ENCODE data around the gene ADH1B. TPM values are rescaled to one million over a fixed set of nuclear protein-coding genes. Genes with fewer than 3 reads are reported as not detected.
"Not testable (repeated sequence)": the region's sequence is repeated elsewhere in the genome, so short reads cannot be mapped to it uniquely, and the experiment has no call there.

Gene ADH1B
- total RNA-seq, 1 donor from 2014 or later, result 33.4 TPM

- Histone ChIP-seq H3K36me3 (ENCODE audit: control insufficient read depth in 3 of 3, insufficient read depth in 3 of 3, low read length in 3 of 3) (no peaks in the 10 kb centered on the region), H3K9me3 (ENCODE audit: control insufficient read depth in 3 of 3, low read length in 3 of 3) (no peaks in the 10 kb centered on the region), H3K27ac (ENCODE audit: low read depth, low read length) (no peak within 1 kb of the TSS), H3K9ac (ENCODE audit: low read depth in 1 of 3, low read length in 3 of 3) (peak within 1 kb of the TSS in 1 of 3 donors; percentile 20), H3K4me1 (ENCODE audit: control insufficient read depth in 3 of 3, insufficient read depth in 3 of 3, low read length in 3 of 3) (peaks cover 0 to 5% (median 0%) of the 10 kb centered on the region in 3 donors), H3K27me3 (ENCODE audit: control insufficient read depth in 3 of 3, insufficient read depth in 3 of 3, low read length in 3 of 3) (no peaks in the 10 kb centered on the region), H3K4me3 (ENCODE audit: low read length in 3 of 3) (peak within 1 kb of the TSS in 2 of 3 donors; percentile 14 to 46)
Observed at GRCh38 chr4:99352602-99353537, 31.7 kb upstream of the ADH1B start, which contains the start of gene ADH1C. TSS of gene ADH1C (minus strand) at chr4:99352746. CDS start at chr4:99352675, 71 bp downstream.

GRCh38 chr4:99351487-99351886 is 30.3 kb upstream of the ADH1B start:
- H3K27ac ChIP-seq (ENCODE audit: low read depth, low read length), result no peak overlapping the region
- no peaks in the 10 kb centered on the region for H3K36me3 ChIP-seq (ENCODE audit: control insufficient read depth in 3 of 3, insufficient read depth in 3 of 3, low read length in 3 of 3)
- H3K9me3 ChIP-seq (ENCODE audit: control insufficient read depth in 3 of 3, low read length in 3 of 3), result no peaks in the 10 kb centered on the region
- peaks cover 0 to 5% (median 0%) of the 10 kb centered on the region in 3 donors for H3K4me1 ChIP-seq (ENCODE audit: control insufficient read depth in 3 of 3, insufficient read depth in 3 of 3, low read length in 3 of 3)
- H3K9ac ChIP-seq (ENCODE audit: low read depth in 1 of 3, low read length in 3 of 3), result no peak overlapping the region
- no peaks in the 10 kb centered on the region for H3K27me3 ChIP-seq (ENCODE audit: control insufficient read depth in 3 of 3, insufficient read depth in 3 of 3, low read length in 3 of 3)
- H3K4me3 ChIP-seq (ENCODE audit: low read length in 3 of 3), result no peak overlapping the region

- no peaks in the 10 kb centered on the region for H3K9me3 ChIP-seq (ENCODE audit: control insufficient read depth in 3 of 3, low read length in 3 of 3)
- no peak overlapping the region for H3K4me3 ChIP-seq (ENCODE audit: low read length in 3 of 3)
- H3K27ac ChIP-seq (ENCODE audit: low read depth, low read length), result no peak overlapping the region
- H3K4me1 ChIP-seq (ENCODE audit: control insufficient read depth in 3 of 3, insufficient read depth in 3 of 3, low read length in 3 of 3), result peaks cover 0 to 5% (median 0%) of the 10 kb centered on the region in 3 donors
- no peak overlapping the region for H3K9ac ChIP-seq (ENCODE audit: low read depth in 1 of 3, low read length in 3 of 3)
- no peaks in the 10 kb centered on the region for H3K36me3 ChIP-seq (ENCODE audit: control insufficient read depth in 3 of 3, insufficient read depth in 3 of 3, low read length in 3 of 3)
- H3K27me3 ChIP-seq (ENCODE audit: control insufficient read depth in 3 of 3, insufficient read depth in 3 of 3, low read length in 3 of 3), result no peaks in the 10 kb centered on the region
Observed at GRCh38 chr4:99349338-99349737, 28.1 kb upstream of the ADH1B start.

GRCh38 chr4:99342624-99343023 is 21.4 kb upstream of the ADH1B start:
- H3K4me1 ChIP-seq (ENCODE audit: control insufficient read depth in 3 of 3, insufficient read depth in 3 of 3, low read length in 3 of 3); H3K36me3 ChIP-seq (ENCODE audit: control insufficient read depth in 3 of 3, insufficient read depth in 3 of 3, low read length in 3 of 3); H3K27me3 ChIP-seq (ENCODE audit: control insufficient read depth in 3 of 3, insufficient read depth in 3 of 3, low read length in 3 of 3); H3K27ac ChIP-seq (ENCODE audit: low read depth, low read length); H3K9me3 ChIP-seq (ENCODE audit: control insufficient read depth in 3 of 3, low read length in 3 of 3); H3K9ac ChIP-seq (ENCODE audit: low read depth in 1 of 3, low read length in 3 of 3); H3K4me3 ChIP-seq (ENCODE audit: low read length in 3 of 3): not testable (repeated sequence)

- no peaks in the 10 kb centered on the region for H3K27me3 ChIP-seq (ENCODE audit: control insufficient read depth in 3 of 3, insufficient read depth in 3 of 3, low read length in 3 of 3)
- no peak overlapping the region for H3K27ac ChIP-seq (ENCODE audit: low read depth, low read length)
- no peak overlapping the region for H3K4me3 ChIP-seq (ENCODE audit: low read length in 3 of 3)
- no peaks in the 10 kb centered on the region for H3K4me1 ChIP-seq (ENCODE audit: control insufficient read depth in 3 of 3, insufficient read depth in 3 of 3, low read length in 3 of 3)
- H3K9me3 ChIP-seq (ENCODE audit: control insufficient read depth in 3 of 3, low read length in 3 of 3), result no peaks in the 10 kb centered on the region
- no peaks in the 10 kb centered on the region for H3K36me3 ChIP-seq (ENCODE audit: control insufficient read depth in 3 of 3, insufficient read depth in 3 of 3, low read length in 3 of 3)
- H3K9ac ChIP-seq (ENCODE audit: low read depth in 1 of 3, low read length in 3 of 3), result no peak overlapping the region
Observed at GRCh38 chr4:99341426-99341825, 20.2 kb upstream of the ADH1B start.

GRCh38 chr4:99339172-99339571 is 18.0 kb upstream of the ADH1B start:
- H3K36me3 ChIP-seq (ENCODE audit: control insufficient read depth in 3 of 3, insufficient read depth in 3 of 3, low read length in 3 of 3), result no peaks in the 10 kb centered on the region
- no peaks in the 10 kb centered on the region for H3K4me1 ChIP-seq (ENCODE audit: control insufficient read depth in 3 of 3, insufficient read depth in 3 of 3, low read length in 3 of 3)
- H3K27me3 ChIP-seq (ENCODE audit: control insufficient read depth in 3 of 3, insufficient read depth in 3 of 3, low read length in 3 of 3), result no peaks in the 10 kb centered on the region
- H3K9me3 ChIP-seq (ENCODE audit: control insufficient read depth in 3 of 3, low read length in 3 of 3), result no peaks in the 10 kb centered on the region
- no peak overlapping the region for H3K4me3 ChIP-seq (ENCODE audit: low read length in 3 of 3)
- H3K27ac ChIP-seq (ENCODE audit: low read depth, low read length), result no peak overlapping the region
- H3K9ac ChIP-seq (ENCODE audit: low read depth in 1 of 3, low read length in 3 of 3), result no peak overlapping the region

- H3K9ac ChIP-seq (ENCODE audit: low read depth in 1 of 3, low read length in 3 of 3), result no peak overlapping the region
Observed at GRCh38 chr4:99336553-99336952, 15.4 kb upstream of the ADH1B start.

GRCh38 chr4:99334880-99335279 is 13.7 kb upstream of the ADH1B start:
- no peak overlapping the region for H3K9ac ChIP-seq (ENCODE audit: low read depth in 1 of 3, low read length in 3 of 3)
- no peaks in the 10 kb centered on the region for H3K27me3 ChIP-seq (ENCODE audit: control insufficient read depth in 3 of 3, insufficient read depth in 3 of 3, low read length in 3 of 3)
- H3K4me1 ChIP-seq (ENCODE audit: control insufficient read depth in 3 of 3, insufficient read depth in 3 of 3, low read length in 3 of 3), result no peaks in the 10 kb centered on the region
- H3K9me3 ChIP-seq (ENCODE audit: control insufficient read depth in 3 of 3, low read length in 3 of 3), result no peaks in the 10 kb centered on the region
- H3K4me3 ChIP-seq (ENCODE audit: low read length in 3 of 3), result no peak overlapping the region
- no peak overlapping the region for H3K27ac ChIP-seq (ENCODE audit: low read depth, low read length)
- H3K36me3 ChIP-seq (ENCODE audit: control insufficient read depth in 3 of 3, insufficient read depth in 3 of 3, low read length in 3 of 3), result no peaks in the 10 kb centered on the region

More at GRCh38 chr4:99336553-99336952, 15.4 kb upstream of the ADH1B start:
- no peaks in the 10 kb centered on the region for H3K36me3 ChIP-seq (ENCODE audit: control insufficient read depth in 3 of 3, insufficient read depth in 3 of 3, low read length in 3 of 3)
- H3K9me3 ChIP-seq (ENCODE audit: control insufficient read depth in 3 of 3, low read length in 3 of 3), result no peaks in the 10 kb centered on the region
- H3K27ac ChIP-seq (ENCODE audit: low read depth, low read length), result no peak overlapping the region
- H3K4me3 ChIP-seq (ENCODE audit: low read length in 3 of 3), result no peak overlapping the region
- H3K27me3 ChIP-seq (ENCODE audit: control insufficient read depth in 3 of 3, insufficient read depth in 3 of 3, low read length in 3 of 3), result no peaks in the 10 kb centered on the region
- H3K4me1 ChIP-seq (ENCODE audit: control insufficient read depth in 3 of 3, insufficient read depth in 3 of 3, low read length in 3 of 3), result no peaks in the 10 kb centered on the region

- Histone ChIP-seq H3K9me3 (ENCODE audit: control insufficient read depth in 3 of 3, low read length in 3 of 3) (no peaks in the 10 kb centered on the region), H3K4me1 (ENCODE audit: control insufficient read depth in 3 of 3, insufficient read depth in 3 of 3, low read length in 3 of 3) (no peaks in the 10 kb centered on the region), H3K9ac (ENCODE audit: low read depth in 1 of 3, low read length in 3 of 3) (no peak overlapping the region), H3K27ac (ENCODE audit: low read depth, low read length) (no peak overlapping the region), H3K4me3 (ENCODE audit: low read length in 3 of 3) (no peak overlapping the region), H3K36me3 (ENCODE audit: control insufficient read depth in 3 of 3, insufficient read depth in 3 of 3, low read length in 3 of 3) (no peaks in the 10 kb centered on the region), H3K27me3 (ENCODE audit: control insufficient read depth in 3 of 3, insufficient read depth in 3 of 3, low read length in 3 of 3) (no peaks in the 10 kb centered on the region)
Observed at GRCh38 chr4:99330648-99331047, 9.4 kb upstream of the ADH1B start.

- Histone ChIP-seq H3K9ac (ENCODE audit: low read depth in 1 of 3, low read length in 3 of 3) (no peak overlapping the region), H3K9me3 (ENCODE audit: control insufficient read depth in 3 of 3, low read length in 3 of 3) (no peaks in the 10 kb centered on the region), H3K27me3 (ENCODE audit: control insufficient read depth in 3 of 3, insufficient read depth in 3 of 3, low read length in 3 of 3) (no peaks in the 10 kb centered on the region), H3K36me3 (ENCODE audit: control insufficient read depth in 3 of 3, insufficient read depth in 3 of 3, low read length in 3 of 3) (no peaks in the 10 kb centered on the region), H3K4me1 (ENCODE audit: control insufficient read depth in 3 of 3, insufficient read depth in 3 of 3, low read length in 3 of 3) (peaks cover 0 to 4% (median 0%) of the 10 kb centered on the region in 3 donors), H3K4me3 (ENCODE audit: low read length in 3 of 3) (no peak overlapping the region), H3K27ac (ENCODE audit: low read depth, low read length) (no peak overlapping the region)
Observed at GRCh38 chr4:99329876-99330275, 8.7 kb upstream of the ADH1B start.

Data from skeletal muscle tissue (tissue), 4 donors.